Transverse colon (tissue), 4 donors: ENCODE results near the gene NOCT.

Experiments used
- CTCF ChIP-seq, 5 experiments: fragments of 200-600 bp in 3 of 5; fragments of 450-650 bp in 2 of 5; sonication (generic) in 3 of 5; IDR thresholded peaks; 1 replicate in 2 of 5; 2 replicates in 3 of 5; pipeline ENCODE4 v1.5.1; 2016 to 2017; ENCODE audit warnings: antibody characterized with exemption in 5 of 5, inconsistent platforms in 3 of 5, mild to moderate bottlenecking in 2 of 5, moderate library complexity in 1 of 5
- POLR2A ChIP-seq: fragments of 450-650 bp; IDR thresholded peaks from one replicate; pipeline ENCODE4 v1.6.1; 2016; ENCODE audit warnings: antibody characterized with exemption, mild to moderate bottlenecking, moderate library complexity
- POLR2AphosphoS5 ChIP-seq, 3 donors: sonication (generic); formaldehyde crosslinking; IDR thresholded peaks; one replicate each; pipeline ENCODE4 v1.6.1; 2016; ENCODE audit warnings: antibody characterized with exemption in 3 of 3

DNA sequence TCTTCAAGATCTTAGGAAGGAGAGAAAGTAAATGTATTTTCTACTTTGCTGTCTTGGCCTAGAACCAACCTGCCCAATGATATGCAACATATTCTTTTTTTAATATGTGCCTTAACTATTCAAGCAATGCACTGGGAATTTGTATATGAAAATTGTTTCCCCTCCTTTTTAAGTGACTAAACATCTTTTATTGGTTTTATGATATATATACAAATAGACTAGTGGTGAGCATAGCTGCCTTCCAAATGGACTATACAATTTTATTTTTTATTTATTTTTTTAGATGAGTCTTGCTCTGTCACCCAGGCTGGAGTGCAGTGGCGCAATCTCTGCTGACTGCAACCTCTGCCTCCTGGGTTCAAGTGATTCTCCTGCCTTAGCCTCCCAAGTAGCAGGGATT, 10.3 kb downstream of the NOCT start:
- TF ChIP-seq CTCF (IDR thresholded peaks at IDR 0.05) (no peak), POLR2A (no peak), POLR2AphosphoS5 (IDR thresholded peaks at IDR 0.05) (no peak)
